ENCODE data around the gene ECSIT.

DNA sequence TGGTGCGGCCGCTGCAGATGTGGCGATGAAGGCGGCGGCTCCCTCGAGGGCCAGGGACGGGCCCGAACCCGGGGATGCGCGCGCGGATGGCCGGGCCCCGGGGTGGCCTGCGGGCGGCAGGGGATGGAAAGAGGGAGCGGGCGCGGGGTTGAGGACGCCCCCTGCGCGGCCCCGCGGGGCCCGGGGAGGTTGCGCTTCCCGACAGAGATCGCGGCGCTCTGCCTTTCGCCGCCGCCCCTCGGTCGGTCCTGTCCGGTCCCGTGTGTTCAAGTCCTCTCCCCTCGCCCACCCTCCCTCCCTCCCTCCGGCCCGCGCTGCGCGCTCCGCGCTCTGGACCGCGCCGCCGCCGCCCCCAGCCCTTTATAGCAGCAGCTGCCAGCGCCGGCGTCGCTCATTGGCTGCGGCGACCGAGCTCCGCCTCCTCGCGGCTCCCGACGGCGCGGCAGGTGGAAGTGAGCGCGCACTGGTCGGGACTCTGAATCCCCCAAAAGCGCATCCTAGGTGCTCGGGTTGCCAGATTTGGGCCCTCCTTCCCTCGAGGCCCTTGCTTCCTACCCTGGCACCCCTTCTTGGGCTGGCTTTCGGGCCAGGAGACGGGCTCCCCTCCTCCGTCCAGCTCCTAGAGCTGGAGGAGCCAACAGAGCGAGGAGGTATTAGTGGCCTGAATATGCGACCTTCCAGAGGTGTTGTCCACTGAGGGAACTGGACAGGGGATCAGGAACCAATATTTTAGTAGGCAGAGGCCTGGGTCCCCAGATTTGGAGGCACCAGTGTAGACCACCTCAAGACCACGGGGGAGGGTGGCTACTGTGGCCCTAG is 48.0 kb downstream of the ECSIT start, which contains the start of gene ELAVL3:
- TF ChIP-seq CTCF (IDR thresholded peaks at IDR 0.05) (no peak), POLR2A (IDR thresholded peaks at IDR 0.05) (no peak)

Data from lower leg skin (tissue), 3 donors.